Astrocyte of the hippocampus (primary cell): ENCODE measurements around the gene TCAP.
A peak's percentile ranks its signal among the peaks of the same experiment; 100 is the strongest.

Source experiments
- DNase-seq: peaks from one replicate; pipeline ENCODE4 v3.0.0; 2011; ENCODE audit warnings: low read depth, low spot score

TCAP gene

GRCh38 chr17:39650121-39650579 is 15.0 kb upstream of the TCAP start:
- no peak for DNase-seq

DNA sequence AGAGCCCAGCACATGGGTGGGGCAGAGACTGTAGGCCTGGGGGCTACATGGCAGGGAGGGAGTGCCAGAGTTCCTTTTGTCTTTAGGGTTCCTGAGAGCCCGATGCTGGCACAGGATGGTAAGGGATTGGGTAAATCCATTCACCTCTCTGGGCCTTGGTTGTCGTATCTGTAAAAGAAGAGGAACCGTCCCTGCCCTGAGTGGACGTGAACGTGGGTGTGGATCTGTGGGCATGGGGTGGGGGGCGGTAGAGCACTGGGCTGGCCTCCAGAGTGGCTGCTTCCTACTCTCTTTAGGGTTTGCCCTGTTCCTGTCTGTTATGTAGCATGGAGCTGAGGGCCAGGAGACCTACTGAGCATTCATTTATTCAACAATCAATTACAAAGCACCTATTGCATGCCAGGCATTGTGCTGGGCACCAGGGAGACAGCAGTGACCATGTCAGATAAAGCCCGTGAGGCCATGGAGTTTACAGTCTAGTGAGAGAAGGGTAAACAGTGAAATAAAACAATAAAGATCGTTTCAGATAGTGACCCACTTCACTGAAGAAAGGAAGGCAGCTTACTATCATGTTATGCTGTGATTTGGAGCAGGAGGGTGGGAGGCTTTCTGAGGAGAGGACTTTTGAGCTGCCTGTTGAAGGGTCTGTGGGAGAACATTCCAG is 13.1 kb upstream of the TCAP start:
- no peak for DNase-seq

DNA sequence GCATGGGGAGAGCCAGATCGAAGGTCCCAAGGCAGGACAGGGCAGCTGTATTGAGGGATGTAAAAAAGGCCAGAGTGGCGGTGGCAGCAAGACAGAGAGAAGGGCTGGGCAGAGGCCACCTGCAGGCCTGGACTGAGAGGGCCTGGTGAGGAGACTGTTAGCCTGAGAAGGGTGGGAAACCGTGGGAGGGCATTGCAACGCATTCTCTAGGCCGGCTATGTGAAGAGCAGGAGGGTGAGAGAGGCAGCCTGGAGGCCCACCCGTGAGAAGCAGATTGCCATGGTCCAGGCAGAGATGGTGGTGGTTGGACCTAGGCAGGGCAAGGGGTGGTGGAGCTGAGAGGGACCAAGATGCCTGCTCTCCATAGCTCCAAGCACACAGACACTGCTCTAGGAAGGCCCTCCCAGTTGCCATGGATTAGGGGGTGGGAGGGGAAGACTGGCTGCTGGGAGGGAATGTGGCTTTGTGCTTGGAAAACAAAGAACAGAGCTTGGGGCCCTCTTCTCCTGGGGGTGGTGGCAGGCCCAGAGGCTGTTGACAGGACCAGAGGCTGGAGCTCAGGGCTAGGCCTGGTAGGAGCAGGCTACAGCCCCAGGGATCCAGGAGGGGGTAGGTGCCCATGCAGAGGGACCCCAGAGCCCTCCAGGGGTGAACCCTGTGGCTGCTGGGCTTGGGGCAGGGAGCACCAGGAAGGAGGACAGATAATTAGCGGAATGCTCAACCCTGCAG is 12.4 kb upstream of the TCAP start:
- DNase-seq, result peak; percentile 39

DNA sequence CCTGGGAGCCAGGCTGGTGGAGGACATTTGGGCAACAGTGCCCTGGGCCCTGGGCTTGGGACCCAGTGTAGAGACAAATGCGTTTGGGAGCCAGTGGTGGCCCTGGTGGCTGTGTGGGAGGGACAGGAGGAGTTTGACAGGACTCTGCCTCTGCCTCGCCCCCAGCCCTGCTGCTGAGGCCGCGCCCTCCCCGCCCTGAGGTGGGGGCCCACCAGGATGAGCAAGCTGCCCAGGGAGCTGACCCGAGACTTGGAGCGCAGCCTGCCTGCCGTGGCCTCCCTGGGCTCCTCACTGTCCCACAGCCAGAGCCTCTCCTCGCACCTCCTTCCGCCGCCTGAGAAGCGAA is 11.9 kb upstream of the TCAP start:
- DNase-seq, result no peak

GRCh38 chr17:39653662-39654331 is 11.4 kb upstream of the TCAP start:
- DNase-seq, result peak; percentile 40

- no peak for DNase-seq
These were observed 10.0 kb upstream of the TCAP start for GRCh38 chr17:39655105-39655504.

DNA sequence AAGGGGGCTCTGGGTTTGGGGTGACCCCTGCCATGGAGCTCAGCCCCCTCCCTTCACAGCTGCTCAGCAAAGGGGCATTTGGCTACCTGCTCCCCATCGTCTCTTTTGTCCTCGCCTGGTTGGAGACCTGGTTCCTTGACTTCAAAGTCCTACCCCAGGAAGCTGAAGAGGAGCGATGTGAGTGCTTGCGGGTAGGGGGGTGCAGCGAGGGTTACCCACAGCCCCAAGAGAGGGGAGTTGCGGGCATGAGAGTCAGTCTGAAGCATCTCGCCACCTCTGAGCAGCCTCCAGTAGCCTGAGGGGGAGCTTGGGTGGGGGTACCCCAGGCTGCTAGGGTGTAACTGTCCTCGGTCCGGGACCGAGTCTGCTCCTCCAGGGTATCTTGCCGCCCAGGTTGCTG is 6.8 kb upstream of the TCAP start:
- DNase-seq, result no peak

- no peak for DNase-seq
These were observed 6.4 kb upstream of the TCAP start for GRCh38 chr17:39658760-39659159.

DNA sequence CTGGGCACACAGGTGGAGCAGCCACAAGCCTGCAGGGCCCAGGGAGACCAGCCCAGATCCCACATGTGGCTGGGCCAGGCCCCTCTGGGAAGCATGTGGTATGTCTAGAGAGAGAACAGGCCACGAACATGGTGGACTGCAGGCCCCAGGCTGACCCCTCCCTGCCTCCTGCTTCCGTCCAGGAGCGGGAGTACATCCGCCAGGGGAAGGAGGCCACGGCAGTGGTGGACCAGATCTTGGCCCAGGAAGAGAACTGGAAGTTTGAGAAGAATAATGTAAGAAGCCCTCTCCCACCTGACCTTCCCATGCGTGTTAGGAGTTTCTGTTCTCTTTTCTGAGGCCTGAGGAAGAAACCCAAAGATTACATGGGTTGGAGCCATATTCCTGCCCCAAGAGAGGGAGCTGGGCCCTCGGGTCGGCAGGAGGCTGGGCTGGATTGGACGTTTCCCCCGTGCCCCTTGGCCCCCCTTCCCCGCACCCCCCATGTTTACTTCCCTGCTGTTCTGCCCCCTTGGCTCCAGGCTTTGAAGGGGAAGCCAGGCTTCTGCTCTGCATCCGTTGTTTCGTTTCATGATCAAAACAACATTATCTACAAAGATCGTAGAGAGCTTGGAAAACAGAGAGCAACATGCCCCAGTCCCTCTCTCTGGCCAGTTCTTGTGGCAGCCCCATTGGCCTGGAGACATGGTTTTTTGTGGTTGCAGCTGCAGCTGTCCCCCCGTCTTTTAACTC is 5.7 kb upstream of the TCAP start:
- DNase-seq, result no peak

- DNase-seq, result no peak
These were observed 5.2 kb upstream of the TCAP start for GRCh38 chr17:39660011-39660360.

DNA sequence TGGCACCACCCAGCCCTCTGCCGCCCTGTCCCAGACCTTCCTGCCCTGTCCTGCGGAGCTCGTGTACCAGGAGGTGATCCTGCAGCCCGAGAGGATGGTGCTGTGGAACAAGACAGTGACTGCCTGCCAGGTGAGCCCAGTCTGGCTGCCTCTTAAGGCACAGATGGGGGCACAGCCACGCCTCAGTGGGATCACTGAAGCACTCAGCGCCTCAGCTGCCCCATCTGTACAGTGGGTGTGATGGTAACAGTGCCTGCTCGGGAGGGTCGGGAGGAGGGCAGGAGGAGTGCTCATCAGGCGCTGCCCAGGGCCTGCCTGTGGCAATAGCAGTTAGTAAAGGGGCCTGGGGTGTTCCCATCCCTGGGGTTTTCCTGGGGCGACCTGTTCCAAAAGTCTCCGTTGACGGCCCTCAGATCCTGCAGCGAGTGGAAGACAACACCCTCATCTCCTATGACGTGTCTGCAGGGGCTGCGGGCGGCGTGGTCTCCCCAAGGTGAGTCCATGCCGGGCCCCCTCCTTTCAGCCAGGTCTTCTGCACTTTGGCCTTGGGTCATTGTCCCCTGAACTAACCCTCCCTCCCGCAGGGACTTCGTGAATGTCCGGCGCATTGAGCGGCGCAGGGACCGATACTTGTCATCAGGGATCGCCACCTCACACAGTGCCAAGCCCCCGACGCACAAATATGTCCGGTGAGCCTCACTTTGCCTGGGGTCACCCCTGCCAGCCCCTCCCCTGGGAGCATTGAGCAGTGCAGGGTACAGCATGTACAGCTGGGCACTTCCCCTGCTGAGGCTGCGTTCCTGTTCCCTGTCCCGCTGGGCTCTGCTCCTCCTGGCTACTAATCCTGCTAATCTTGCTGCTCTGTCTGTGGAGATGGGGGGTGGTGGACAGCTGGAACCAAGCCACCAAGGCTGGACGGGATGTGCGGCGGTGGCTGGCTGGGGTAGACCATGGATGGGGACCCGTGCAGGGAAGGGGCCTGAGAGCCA is 4.5 kb upstream of the TCAP start:
- no peak for DNase-seq

DNA sequence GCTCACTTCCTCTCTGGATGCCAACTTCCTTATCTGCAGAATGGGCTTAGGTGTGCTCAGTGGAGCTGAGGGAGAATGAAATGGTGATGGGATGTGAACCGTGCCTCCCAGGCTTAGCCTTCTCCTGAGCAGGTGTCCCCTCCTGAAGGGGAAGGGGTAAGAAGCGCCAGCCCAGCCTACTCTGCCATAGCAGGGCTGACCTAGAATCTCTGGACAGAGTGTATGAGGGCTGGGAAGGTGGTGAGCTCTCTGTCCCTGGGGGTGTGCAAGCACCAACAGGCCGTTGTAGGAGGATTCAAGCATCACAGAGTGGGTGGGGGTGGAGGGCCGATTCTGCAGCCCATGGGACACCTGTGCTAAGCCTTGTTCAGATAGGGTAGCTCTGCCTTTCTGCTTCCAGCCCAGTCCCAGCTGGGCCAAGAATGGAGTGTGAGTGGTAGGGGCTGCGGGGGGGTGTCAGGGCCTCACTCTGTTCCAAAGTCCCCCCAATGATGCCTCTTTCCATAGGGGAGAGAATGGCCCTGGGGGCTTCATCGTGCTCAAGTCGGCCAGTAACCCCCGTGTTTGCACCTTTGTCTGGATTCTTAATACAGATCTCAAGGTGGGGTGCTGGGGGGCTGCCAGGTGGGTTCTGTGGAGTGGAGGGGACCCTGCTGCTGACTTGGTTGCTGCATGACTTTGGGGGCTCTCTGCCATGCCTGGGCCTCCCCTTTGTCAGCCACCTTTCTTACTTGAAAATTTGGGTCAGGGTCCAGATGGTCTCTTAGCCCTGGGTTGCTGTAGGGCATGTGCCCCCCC is 3.2 kb upstream of the TCAP start:
- no peak for DNase-seq

- no peak for DNase-seq
These were observed 2.4 kb upstream of the TCAP start for GRCh38 chr17:39662551-39663339.

- no peak for DNase-seq
These were observed 1.8 kb upstream of the TCAP start for GRCh38 chr17:39663340-39663687.

GRCh38 chr17:39663688-39664580 is 1.2 kb upstream of the TCAP start:
- peak; percentile 33 for DNase-seq

GRCh38 chr17:39665642-39666224 is 584 bp downstream of the TCAP start:
- DNase-seq, result no peak

- no peak for DNase-seq
These were observed 1.1 kb downstream of the TCAP start for GRCh38 chr17:39666231-39666600.

DNA sequence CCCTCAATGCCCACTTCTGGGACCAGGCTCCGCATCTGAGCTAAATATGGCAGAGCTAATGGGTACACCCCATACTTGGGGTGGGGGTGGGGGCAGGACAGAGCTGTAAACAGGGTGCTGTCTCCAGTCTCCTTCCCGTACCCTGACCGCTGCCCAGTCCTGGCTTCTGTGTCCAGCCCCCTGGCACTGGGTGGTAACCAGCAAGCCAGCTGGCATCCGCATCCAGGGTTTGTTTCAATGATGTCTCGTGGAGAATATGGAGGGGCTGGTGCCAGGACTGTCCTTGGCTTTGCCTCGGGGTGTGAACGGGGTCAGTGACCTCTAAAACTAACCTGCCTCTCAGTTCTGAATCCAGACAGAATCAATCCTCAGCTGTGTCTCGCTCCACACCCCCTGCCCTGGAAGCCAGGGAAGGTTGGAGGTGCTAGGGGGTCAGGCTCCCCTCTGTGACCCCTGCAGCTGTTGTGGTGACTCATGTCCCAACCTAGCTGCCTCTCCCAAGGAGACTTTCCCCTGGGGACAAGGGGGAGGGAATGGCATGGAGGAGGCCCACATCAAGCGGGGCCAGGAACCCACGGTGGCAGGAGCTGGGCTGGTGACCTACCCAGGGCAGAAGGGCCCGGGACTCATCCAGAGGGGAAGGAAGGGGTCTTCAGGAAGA is 1.6 kb downstream of the TCAP start:
- DNase-seq, result no peak
